HG02642 (cell line): Measurements from ENCODE around the gene GNL2.
"Not testable (repeated sequence)": the region's sequence is repeated elsewhere in the genome, so short reads cannot be mapped to it uniquely, and the experiment has no call there.

Experiments used
- ATAC-seq: cut with Tn5 transposase; IDR thresholded peaks from one replicate; pipeline ENCODE4 v1.9.1; 2021; ENCODE audit warnings: mild to moderate bottlenecking; ENCODE audit not compliant: unreplicated experiment, poor library complexity

The GNL2 gene

DNA sequence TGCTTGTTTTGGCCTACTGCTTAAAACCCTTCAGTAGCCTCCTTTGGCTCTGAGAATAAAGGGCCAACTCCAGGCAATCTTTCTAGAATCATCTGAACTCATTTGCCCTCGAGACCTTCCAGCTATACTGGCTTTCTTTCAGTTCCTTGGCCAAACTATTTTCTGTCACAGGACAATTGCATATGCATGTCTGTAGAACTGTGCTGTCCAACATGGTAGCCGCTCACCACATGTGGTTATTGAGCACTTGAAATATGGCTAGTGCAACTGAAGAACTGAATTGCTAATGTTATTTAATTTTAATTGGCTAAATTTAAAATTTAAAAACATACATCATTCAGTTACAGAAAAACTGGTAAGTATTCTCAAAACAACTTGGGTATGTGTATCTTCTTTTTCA, 14.3 kb upstream of the GNL2 start:
- ATAC-seq, result no peak

DNA sequence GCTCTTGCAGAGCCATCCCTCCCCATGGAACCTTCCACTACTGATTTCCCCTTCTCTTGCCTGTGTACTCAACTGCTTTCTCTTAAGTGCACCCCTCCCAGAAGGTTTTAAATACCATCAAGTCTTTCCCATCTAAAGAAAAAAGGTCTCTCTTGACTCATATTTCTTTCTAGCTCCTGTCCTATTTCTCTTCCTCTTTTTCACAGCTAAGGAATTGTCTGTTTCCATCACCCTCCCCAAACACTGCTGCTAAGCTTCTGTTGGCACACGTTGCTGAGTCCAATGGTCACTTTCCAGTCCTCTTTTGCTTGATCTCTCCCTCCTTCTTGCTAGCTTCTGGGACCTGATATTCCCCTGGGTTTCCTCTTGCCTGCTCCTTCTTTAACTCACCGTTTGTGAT, 13.3 kb upstream of the GNL2 start:
- no peak for ATAC-seq

DNA sequence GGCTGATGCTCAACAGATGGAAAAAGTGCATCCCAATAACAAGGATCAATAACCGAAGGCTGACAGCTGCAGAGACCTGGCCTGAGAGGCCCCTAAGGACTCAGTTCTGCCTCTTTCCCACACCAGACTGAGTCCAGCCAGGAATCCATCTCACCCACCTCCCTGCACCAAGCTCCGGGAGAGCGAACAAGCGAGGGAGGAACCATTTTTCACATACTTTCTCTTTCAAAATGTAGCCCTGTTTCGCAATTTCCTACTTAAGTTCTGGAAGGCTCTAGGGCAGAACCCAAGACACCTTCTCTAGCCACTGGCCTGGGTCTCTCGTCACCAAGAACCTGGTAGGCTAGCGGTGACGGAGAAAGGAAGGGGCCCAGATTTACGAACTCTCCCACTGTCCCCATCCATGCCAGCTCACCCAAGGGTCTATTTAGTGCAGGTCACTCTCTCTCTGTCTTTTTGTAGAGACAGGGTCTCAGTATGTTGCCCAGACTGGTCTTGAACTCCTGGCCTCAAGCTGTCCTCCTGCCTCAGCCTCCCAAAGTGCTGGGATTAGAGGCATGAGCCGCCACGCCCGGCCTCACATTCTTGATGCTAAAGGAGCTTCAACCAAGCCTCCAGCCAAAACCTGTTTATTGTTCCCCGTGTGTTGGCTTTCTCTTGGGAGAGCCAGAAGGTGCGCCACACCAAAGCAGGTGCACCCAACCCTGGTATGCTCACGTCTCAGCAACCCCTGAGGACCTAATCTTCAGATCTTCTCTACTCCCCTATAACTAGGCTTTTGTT, 10.9 kb upstream of the GNL2 start:
- ATAC-seq, result no peak

DNA sequence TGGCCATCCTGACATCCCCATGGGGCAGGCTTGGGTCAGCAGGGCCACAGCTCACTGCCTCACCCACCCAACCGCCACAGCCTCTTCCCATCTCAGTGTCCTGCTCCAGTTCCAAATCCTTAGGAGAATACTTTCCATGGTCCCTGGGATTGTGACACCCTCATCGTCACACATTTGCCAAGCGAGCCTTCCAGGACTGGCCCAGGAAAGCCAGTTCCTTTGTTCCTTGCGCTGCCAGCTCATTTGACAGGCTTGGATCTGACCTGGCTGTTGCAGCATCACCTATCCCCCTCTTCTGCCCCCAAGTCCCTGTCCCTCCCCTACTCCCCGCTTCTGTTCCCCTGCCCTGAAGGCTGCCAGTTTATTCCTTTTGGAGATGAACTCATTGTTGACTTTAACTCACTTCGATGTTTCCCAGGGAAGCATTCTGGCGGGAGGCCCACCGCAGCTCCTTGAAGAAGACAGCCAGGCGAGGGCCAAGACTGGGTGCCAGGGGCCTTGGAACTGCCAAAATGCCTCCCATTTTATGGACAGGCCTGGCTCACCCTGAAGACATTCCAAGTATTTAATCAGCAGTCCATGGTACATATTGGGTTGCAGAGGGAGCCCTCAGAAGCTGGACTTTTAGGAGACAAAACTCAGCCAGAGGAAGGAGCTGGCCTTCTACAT, 10.2 kb upstream of the GNL2 start:
- ATAC-seq, result no peak

DNA sequence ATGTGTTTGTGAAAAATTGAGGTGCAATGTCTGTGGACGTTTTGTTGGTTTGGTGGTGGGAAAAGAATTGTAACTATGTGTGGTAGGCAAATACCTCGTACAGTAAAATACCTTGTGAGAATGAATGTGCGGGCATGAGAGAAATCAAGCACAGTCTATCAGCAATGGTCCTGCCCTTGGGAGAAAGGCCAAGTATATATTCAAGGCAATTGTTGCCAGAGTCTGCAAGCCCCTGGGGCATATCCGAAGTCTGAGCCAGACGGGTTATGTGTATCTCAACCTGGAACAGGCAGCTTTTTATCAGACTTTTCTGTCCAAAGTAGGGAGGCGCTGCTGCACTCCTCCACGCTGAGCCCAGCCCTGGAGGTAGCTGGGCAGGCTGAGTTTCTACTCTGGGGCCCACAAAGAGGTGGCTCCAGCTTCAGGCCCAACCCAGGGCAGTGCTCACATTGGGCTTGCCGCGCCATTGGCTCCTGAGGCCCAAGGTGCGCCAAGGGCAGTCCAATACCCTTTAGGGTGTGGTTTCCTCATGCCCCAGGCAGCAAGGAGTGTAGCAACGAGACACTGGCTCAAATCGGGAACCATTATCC, 9.4 kb upstream of the GNL2 start:
- ATAC-seq, result no peak

DNA sequence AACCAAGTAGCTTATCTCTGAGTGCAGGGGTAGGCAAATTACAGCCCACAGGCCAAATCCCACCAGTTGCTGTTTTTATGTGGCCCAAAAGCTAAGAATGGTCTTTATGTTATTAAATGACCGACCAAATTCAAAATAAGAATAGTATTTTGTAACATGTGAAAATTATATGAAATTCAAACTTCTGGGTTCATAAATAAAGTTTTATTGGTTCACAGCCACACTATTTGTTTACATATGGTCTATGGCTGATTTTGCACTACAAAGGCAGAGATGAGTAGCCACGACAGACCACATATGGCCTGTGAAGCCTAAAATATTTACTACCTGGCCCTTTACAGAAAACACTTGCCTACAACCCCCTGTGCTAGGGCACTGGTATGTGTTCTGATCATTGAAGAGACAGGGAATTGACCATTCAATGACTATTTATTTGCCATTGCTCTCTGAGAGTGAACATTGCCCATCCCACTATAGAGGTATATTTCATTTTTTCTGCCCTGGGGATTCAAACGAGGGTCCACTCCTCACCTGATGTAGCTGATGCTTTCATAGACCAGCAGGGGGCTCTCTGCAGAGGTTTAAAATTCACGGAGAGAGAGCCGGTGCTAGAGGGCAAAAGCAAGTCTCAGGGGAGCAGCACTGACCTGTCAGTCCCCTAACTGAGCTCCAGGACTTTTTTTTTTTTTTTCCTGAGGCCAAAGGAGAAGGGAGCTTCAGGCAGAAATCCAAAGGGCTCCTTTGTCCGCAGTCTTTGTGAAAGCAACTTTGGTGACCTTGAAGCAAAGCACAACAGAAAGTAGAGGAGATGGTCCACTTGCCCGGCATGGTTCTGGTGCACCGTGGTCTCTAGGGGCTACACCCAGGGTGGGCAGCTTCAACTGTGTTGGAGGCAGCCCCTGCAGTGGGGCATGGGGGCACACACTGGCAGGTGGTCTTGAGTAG, 7.3 kb upstream of the GNL2 start:
- no peak for ATAC-seq

DNA sequence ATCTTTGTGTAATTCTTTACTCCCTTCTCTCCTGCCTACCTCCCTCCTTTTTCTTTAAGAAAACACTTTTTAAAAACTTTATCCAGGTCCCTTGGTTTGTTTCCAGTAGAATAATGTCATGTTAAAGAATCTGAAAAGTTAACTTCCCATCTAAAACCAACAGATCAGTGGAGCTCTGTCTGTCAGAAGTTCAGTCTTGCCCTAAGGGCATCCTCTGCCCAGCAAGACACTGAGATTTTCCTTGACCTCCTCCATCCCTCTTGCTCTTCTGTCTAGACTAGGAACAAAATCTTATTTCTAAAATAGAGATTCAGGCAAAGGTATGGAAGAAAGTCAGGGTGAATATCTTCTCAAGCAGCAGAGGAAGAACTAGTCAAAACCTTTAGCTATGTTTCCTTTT, 5.7 kb upstream of the GNL2 start:
- ATAC-seq, result no peak

DNA sequence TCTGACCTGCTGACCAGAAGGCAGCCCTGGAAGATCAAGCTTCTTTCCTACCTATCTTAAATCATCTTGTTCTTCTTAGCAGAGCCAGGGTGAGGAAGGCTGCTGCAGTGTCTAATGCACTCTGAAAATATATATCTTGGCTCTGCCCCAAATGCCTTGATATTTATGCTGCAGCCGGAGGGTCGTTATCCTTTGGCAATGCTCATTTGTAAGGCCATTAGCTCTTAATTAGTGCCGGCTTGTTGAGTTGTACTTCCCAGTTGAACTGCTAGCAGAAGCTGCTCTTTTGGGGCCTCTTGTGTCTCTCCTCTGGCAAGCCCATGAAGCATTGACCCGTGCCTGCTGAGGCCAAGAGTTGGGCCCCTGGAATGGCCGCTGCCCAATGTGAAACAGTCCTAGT, 4.2 kb upstream of the GNL2 start:
- ATAC-seq, result no peak

DNA sequence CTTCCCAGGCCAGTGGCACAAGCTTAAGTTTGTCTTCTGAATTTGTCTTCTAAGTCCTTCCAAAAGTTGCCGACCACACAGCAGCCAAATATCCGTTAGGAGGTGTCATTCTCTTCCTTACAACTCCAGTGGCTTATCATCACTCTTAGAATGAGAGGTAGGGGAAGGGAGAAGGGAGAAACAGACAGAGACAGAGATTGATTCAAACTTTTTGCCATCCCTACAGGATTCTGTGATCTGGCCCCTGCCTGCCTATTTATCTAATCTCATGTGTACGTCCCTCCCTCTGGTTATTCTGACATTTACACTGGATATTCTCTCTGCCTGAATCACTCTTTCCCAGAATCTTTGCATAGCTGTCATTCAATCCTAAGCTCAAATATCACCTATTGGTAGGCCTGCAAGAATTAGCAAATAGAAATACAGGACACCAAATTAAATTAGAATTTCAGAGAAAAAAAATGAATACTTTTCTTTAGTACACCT, 488 bp upstream of the GNL2 start:
- no peak for ATAC-seq

DNA sequence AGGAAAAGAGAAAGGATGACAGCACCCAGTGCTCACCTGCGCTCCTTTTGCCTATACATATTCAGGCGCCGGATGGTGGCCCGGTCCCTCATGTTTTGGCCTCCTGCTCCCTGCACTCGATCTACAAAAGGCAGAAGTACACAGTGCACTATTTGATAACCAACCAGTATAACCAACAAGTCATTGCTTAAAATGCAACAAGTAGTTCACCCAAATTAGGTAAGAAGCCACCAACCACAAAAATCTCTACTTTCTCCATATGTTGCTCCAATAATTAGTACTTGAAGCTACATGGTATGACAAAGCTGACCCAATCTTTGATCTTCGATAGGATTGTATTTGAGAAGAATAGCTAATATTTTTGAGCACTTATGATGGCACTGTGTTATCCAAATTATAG, 2.0 kb downstream of the GNL2 start:
- no peak for ATAC-seq

DNA sequence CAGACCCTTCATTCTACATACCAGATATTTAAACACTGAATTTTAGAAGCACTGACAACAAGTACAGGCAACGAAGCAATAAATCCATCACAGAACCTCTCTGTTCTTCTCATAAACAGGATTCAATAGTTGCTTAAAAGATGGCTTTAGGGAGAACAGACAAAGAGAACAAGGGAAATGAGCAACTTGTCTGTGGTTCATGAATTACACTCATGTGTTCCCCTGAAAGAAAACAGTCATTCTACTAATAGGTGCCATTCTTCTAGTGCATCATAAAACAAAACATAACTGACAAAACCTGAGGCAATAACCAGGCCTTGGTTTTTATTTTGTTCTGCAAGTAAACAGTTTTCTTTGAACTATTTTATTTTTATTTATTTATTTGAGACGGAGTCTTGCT, 6.8 kb downstream of the GNL2 start:
- no peak for ATAC-seq

DNA sequence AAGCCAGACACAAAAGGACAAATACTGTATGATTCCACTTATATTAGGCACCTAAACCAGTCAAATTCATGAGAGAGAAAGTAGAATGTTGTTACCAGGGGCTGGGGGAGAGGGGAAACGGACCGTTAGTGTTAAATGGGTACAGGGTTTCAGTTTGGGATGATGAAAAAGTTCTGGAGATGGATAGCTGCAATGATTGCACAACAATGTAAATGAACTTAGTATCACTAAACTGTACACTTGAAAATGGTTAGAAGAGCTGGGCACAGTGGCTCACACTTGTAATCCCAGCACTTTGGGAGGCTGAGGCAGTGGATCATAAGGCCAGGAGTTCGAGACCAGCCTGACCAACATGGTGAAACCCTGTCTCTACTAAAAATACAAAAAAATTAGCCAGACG, 11.2 kb downstream of the GNL2 start:
- not testable (repeated sequence) for ATAC-seq

DNA sequence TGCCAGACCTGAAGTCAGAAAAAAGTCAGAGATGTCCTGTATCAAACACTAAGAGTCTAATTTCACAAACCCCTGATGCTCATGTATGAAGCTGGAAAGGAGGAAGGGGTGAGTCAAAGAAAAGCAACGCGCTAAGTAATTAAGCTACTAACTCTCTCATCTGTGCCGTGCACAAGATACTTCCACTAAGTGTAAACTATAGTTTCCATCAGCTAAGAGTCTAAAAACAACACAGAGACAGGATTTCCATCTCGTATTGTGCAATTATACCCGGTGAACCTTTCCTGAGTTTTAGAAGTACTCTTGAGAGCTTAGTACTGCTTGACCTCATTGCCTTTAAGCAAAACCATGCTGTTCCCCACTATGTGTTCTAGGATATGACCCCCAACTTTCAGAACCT, 20.0 kb downstream of the GNL2 start:
- ATAC-seq, result no peak

DNA sequence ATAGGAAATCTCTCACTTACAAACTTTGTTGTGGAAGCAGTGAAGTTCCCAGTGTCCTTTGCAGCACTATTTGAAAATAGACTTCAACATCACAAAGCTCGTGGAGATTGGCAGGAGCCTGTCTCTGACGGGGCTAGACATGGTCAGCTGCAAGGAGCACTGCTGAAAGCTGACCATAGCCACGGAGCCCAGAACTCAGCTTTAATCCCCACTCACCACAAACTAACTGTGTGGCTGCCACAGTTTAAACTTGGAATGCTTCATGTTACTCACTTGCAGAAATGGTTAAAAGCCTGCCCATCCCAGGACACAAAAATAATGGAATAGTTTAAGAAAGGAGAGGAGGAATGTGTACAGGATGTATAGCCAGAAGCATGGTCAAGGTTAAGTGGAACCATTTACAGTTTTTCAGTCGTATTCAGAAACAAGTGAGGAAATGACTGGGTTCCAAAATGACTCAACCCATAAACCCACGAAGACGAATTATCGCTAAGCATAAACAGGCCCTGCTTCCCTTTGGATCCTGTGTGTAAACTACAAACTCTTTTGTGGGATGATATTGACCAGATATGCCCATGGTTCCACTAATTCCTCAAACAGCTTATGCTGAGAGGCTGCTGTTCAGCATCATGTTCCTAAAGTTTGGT, 20.8 kb downstream of the GNL2 start:
- ATAC-seq, result no peak

DNA sequence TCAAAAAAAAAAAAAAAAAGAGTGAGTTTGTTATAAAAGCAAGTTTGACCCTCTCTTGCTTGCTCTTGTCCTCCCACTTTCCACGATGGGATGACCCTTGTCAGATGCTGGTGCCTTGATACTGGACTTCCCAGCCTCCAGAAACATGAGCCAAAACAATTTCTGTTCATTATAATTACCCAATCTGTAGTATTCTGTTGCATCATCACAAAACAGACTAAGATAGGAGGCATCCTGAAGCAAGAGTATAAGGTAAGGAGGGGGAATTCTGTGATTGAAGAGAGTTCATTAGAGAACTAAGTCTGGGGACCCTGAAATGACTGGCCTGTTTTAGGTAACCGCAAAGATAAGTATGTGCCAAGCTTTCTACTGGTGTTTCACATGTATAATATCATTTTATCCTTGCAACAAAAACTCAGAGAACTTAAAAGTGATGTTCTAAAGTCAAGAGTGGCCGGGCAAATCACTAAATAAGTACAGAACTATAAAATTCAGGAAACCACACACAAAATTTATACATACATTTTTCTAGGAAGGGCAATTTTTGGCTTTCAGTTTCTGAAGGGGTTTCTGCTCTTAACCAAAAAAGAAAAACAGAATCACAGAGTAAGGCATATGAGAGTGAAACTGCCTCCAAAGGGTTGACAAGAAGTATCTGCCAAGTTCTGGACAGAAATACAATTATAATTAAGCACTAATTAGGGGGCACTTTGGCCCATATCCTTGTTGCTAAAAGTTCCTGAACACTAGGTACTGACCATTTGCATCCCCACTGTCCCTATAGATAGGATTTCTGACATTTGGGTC, 25.0 kb downstream of the GNL2 start:
- ATAC-seq, result no peak

DNA sequence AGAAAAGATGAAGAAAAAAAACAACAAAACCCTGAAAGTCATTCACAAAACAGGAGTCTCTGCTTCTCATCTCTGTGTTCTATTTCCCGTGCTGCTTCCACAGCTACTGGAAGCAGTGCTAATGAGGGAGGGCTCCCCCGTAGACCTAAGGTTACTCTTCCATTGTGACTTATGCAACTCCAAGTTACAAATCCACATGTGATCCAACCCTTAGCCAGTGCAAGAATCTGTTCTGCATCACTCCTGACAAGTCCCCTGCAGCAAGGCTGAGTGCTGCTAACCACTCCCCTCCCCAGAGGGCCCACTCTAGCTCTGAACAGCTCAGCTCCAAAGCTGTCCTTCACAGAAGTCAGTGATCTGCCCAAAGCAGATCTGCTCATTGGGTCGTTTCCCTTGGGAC, 28.7 kb downstream of the GNL2 start:
- no peak for ATAC-seq

DNA sequence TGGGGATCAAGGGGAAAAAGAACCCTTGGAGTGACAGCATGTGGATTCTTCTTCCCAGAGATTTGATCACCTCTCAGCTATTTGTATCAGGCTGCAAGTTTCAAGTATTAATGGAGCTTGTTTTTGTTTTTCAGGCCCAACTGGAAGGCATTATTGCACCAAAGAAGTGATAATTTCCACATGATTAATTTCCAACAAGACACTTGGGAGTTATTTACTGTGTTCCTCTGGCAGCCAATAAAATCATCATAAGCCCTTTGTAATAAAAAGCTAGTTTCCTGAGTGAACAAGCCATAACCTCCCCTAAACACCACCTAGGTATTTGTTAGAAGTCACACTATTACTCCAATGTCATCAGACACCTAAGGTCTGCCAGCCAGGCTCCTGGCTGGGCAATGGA, 30.8 kb downstream of the GNL2 start:
- no peak for ATAC-seq

DNA sequence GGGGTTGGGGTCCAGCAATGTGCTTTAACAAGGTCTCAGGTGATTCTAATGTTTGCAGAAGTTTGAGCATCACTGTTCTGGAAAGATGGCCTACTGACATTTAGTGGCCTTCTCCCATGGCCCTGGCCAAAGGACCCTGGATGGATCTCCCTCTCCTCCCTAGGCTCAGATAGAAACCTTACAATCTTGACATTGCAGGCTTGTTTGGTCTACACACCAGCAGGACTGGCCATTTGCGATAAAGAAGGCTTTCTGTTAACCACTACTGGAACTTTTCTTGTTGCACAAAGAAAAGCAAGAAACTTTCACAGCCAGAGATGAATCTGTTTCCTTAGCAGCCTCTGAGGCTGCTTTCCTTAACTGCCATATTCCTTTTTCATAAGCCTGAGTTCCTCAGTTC, 32.8 kb downstream of the GNL2 start:
- ATAC-seq, result no peak
